ENCODE measurements around the gene MRPL58. TPM values are rescaled to one million over a fixed set of nuclear protein-coding genes. Genes with fewer than 3 reads are reported as not detected.
"Not testable (repeated sequence)": the region's sequence is repeated elsewhere in the genome, so short reads cannot be mapped to it uniquely, and the experiment has no call there.

MRPL58 gene
- total RNA-seq, result 65.4 and 68.1 TPM in 2 replicates

- peak; percentile 79 for DNase-seq (ENCODE audit: low spot score)
- H3K4me1 Mint-ChIP-seq (ENCODE audit: low read depth), result peaks cover 22% of the 10 kb centered on the region
- H3K27ac Mint-ChIP-seq, result peak within 1 kb of the TSS; percentile 86
- peaks cover 21% of the 10 kb centered on the region for H3K36me3 Mint-ChIP-seq (ENCODE audit: low read depth)
- no peaks in the 10 kb centered on the region for H3K27me3 Mint-ChIP-seq (ENCODE audit: low read depth)
- H3K4me3 Mint-ChIP-seq (ENCODE audit: low read depth), result peak within 1 kb of the TSS; percentile 95
- intact Hi-C loops (cut with micrococcal nuclease), result loop anchor here (2.0 kb wide), 3 partner anchors 20 to 52 kb away; no protein-coding TSS in a partner anchor
- no peaks in the 10 kb centered on the region for H3K9me3 Mint-ChIP-seq
Measured at GRCh38 chr17:75012346-75013091, at the start of gene MRPL58. TSS of gene MRPL58 (plus strand) at chr17:75012670. CDS start at chr17:75012687, 17 bp downstream.

GRCh38 chr17:74963656-74964055 lies 48.8 kb upstream of the MRPL58 start:
- Mint-ChIP-seq H3K27me3 (ENCODE audit: low read depth) (no peaks in the 10 kb centered on the region), H3K9me3 (no peaks in the 10 kb centered on the region), H3K4me3 (ENCODE audit: low read depth) (no peak overlapping the region), H3K4me1 (ENCODE audit: low read depth) (peaks cover 4% of the 10 kb centered on the region), H3K27ac (no peak overlapping the region), H3K36me3 (ENCODE audit: low read depth) (no peaks in the 10 kb centered on the region)
- intact Hi-C loops (cut with micrococcal nuclease), result loop anchor here (5.0 kb wide), 3 partner anchors 69 to 239 kb away; partner anchors contain the start of gene ARMC7
- no peak for DNase-seq (ENCODE audit: low spot score)

- no peaks in the 10 kb centered on the region for H3K36me3 Mint-ChIP-seq (ENCODE audit: low read depth)
- DNase-seq (ENCODE audit: low spot score), result no peak
- intact Hi-C loops (cut with micrococcal nuclease), result loop anchor here (5.0 kb wide), 3 partner anchors 68 to 238 kb away; partner anchors contain the start of gene ARMC7
- H3K27me3 Mint-ChIP-seq (ENCODE audit: low read depth), result no peaks in the 10 kb centered on the region
- no peak overlapping the region for H3K4me3 Mint-ChIP-seq (ENCODE audit: low read depth)
- H3K4me1 Mint-ChIP-seq (ENCODE audit: low read depth), result peaks cover 4% of the 10 kb centered on the region
- H3K9me3 Mint-ChIP-seq, result no peaks in the 10 kb centered on the region
- no peak overlapping the region for H3K27ac Mint-ChIP-seq
Measured at GRCh38 chr17:74964246-74964761, 48.2 kb upstream of the MRPL58 start.

GRCh38 chr17:74964988-74965622 lies 47.4 kb upstream of the MRPL58 start:
- no peak for DNase-seq (ENCODE audit: low spot score)
- no peaks in the 10 kb centered on the region for H3K9me3 Mint-ChIP-seq
- peaks cover 4% of the 10 kb centered on the region for H3K4me1 Mint-ChIP-seq (ENCODE audit: low read depth)
- no peak overlapping the region for H3K27ac Mint-ChIP-seq
- H3K36me3 Mint-ChIP-seq (ENCODE audit: low read depth), result no peaks in the 10 kb centered on the region
- intact Hi-C loops (cut with micrococcal nuclease), result loop anchor here (5.0 kb wide), 3 partner anchors 67 to 237 kb away; partner anchors contain the start of gene ARMC7
- no peak overlapping the region for H3K4me3 Mint-ChIP-seq (ENCODE audit: low read depth)
- no peaks in the 10 kb centered on the region for H3K27me3 Mint-ChIP-seq (ENCODE audit: low read depth)

GRCh38 chr17:74968361-74968780 lies 44.1 kb upstream of the MRPL58 start:
- no peaks in the 10 kb centered on the region for H3K36me3 Mint-ChIP-seq (ENCODE audit: low read depth)
- no peak overlapping the region for H3K27ac Mint-ChIP-seq
- no peak for DNase-seq (ENCODE audit: low spot score)
- peaks cover 16% of the 10 kb centered on the region for H3K27me3 Mint-ChIP-seq (ENCODE audit: low read depth)
- peaks cover 6% of the 10 kb centered on the region for H3K4me1 Mint-ChIP-seq (ENCODE audit: low read depth)
- no peak overlapping the region for H3K4me3 Mint-ChIP-seq (ENCODE audit: low read depth)
- intact Hi-C loops (cut with micrococcal nuclease), result no loop called here
- H3K9me3 Mint-ChIP-seq, result no peaks in the 10 kb centered on the region

GRCh38 chr17:74969501-74969900 lies 43.0 kb upstream of the MRPL58 start:
- H3K27ac Mint-ChIP-seq; H3K36me3 Mint-ChIP-seq (ENCODE audit: low read depth); H3K4me3 Mint-ChIP-seq (ENCODE audit: low read depth); intact Hi-C loops (cut with micrococcal nuclease); H3K4me1 Mint-ChIP-seq (ENCODE audit: low read depth); H3K9me3 Mint-ChIP-seq; DNase-seq (ENCODE audit: low spot score): not testable (repeated sequence)
- H3K27me3 Mint-ChIP-seq (ENCODE audit: low read depth), result peaks cover 17% of the 10 kb centered on the region

- no peak overlapping the region for H3K4me3 Mint-ChIP-seq (ENCODE audit: low read depth)
- no peaks in the 10 kb centered on the region for H3K36me3 Mint-ChIP-seq (ENCODE audit: low read depth)
- intact Hi-C loops (cut with micrococcal nuclease), result no loop called here
- DNase-seq (ENCODE audit: low spot score), result no peak
- H3K9me3 Mint-ChIP-seq, result no peaks in the 10 kb centered on the region
- peaks cover 6% of the 10 kb centered on the region for H3K4me1 Mint-ChIP-seq (ENCODE audit: low read depth)
- H3K27me3 Mint-ChIP-seq (ENCODE audit: low read depth), result peaks cover 21% of the 10 kb centered on the region
- H3K27ac Mint-ChIP-seq, result no peak overlapping the region
Measured at GRCh38 chr17:74970395-74970794, 42.1 kb upstream of the MRPL58 start.

GRCh38 chr17:74971069-74971841 lies 41.2 kb upstream of the MRPL58 start:
- intact Hi-C loops (cut with micrococcal nuclease), result no loop called here
- peaks cover 6% of the 10 kb centered on the region for H3K4me1 Mint-ChIP-seq (ENCODE audit: low read depth)
- no peak overlapping the region for H3K27ac Mint-ChIP-seq
- H3K27me3 Mint-ChIP-seq (ENCODE audit: low read depth), result peaks cover 21% of the 10 kb centered on the region
- H3K36me3 Mint-ChIP-seq (ENCODE audit: low read depth), result no peaks in the 10 kb centered on the region
- H3K4me3 Mint-ChIP-seq (ENCODE audit: low read depth), result peak overlapping the region; percentile 56
- H3K9me3 Mint-ChIP-seq, result no peaks in the 10 kb centered on the region
- no peak for DNase-seq (ENCODE audit: low spot score)

GRCh38 chr17:74971842-74972106 lies 40.7 kb upstream of the MRPL58 start:
- H3K4me3 Mint-ChIP-seq (ENCODE audit: low read depth), result peak overlapping the region; percentile 56
- intact Hi-C loops (cut with micrococcal nuclease), result no loop called here
- no peaks in the 10 kb centered on the region for H3K9me3 Mint-ChIP-seq
- no peaks in the 10 kb centered on the region for H3K36me3 Mint-ChIP-seq (ENCODE audit: low read depth)
- no peak overlapping the region for H3K27ac Mint-ChIP-seq
- peaks cover 22% of the 10 kb centered on the region for H3K27me3 Mint-ChIP-seq (ENCODE audit: low read depth)
- no peak for DNase-seq (ENCODE audit: low spot score)
- peaks cover 6% of the 10 kb centered on the region for H3K4me1 Mint-ChIP-seq (ENCODE audit: low read depth)

GRCh38 chr17:74972107-74972972 lies 40.1 kb upstream of the MRPL58 start, which contains the start of gene HID1:
TSS of gene HID1 (minus strand) at chr17:74972759. CDS start at chr17:74972656, 103 bp downstream.
- H3K27ac Mint-ChIP-seq, result no peak within 1 kb of the TSS
- peaks cover 6% of the 10 kb centered on the region for H3K4me1 Mint-ChIP-seq (ENCODE audit: low read depth)
- H3K27me3 Mint-ChIP-seq (ENCODE audit: low read depth), result peaks cover 24% of the 10 kb centered on the region
- intact Hi-C loops (cut with micrococcal nuclease), result no loop called here
- no peaks in the 10 kb centered on the region for H3K9me3 Mint-ChIP-seq
- H3K36me3 Mint-ChIP-seq (ENCODE audit: low read depth), result no peaks in the 10 kb centered on the region
- peak within 1 kb of the TSS; percentile 77 for H3K4me3 Mint-ChIP-seq (ENCODE audit: low read depth)
- peak; percentile 52 for DNase-seq (ENCODE audit: low spot score)

GRCh38 chr17:74972973-74973328 lies 39.5 kb upstream of the MRPL58 start:
- peaks cover 6% of the 10 kb centered on the region for H3K4me1 Mint-ChIP-seq (ENCODE audit: low read depth)
- H3K4me3 Mint-ChIP-seq (ENCODE audit: low read depth), result peak overlapping the region; percentile 77
- H3K36me3 Mint-ChIP-seq (ENCODE audit: low read depth), result no peaks in the 10 kb centered on the region
- intact Hi-C loops (cut with micrococcal nuclease), result no loop called here
- peaks cover 27% of the 10 kb centered on the region for H3K27me3 Mint-ChIP-seq (ENCODE audit: low read depth)
- no peak overlapping the region for H3K27ac Mint-ChIP-seq
- DNase-seq (ENCODE audit: low spot score), result no peak
- no peaks in the 10 kb centered on the region for H3K9me3 Mint-ChIP-seq

- no peak overlapping the region for H3K27ac Mint-ChIP-seq
- H3K4me3 Mint-ChIP-seq (ENCODE audit: low read depth), result no peak overlapping the region
- H3K27me3 Mint-ChIP-seq (ENCODE audit: low read depth), result peaks cover 38% of the 10 kb centered on the region
- H3K4me1 Mint-ChIP-seq (ENCODE audit: low read depth), result peaks cover 6% of the 10 kb centered on the region
- intact Hi-C loops (cut with micrococcal nuclease), result no loop called here
- no peaks in the 10 kb centered on the region for H3K9me3 Mint-ChIP-seq
- H3K36me3 Mint-ChIP-seq (ENCODE audit: low read depth), result no peaks in the 10 kb centered on the region
- no peak for DNase-seq (ENCODE audit: low spot score)
Measured at GRCh38 chr17:74975943-74976342, 36.5 kb upstream of the MRPL58 start.

Measured in activated T-helper 2 cell treated with anti-CD3 and anti-CD28 coated beads, Interferon-gamma antibody, Interleukin-2, Interleukin-4, amounts not matched to agents 10 μg/mL and 5 μg/mL and 100 μg/mL, durations not matched to agents 14 hours and 24 hours and 36 hours (primary cell).